AG04450 (cell line): ENCODE measurements around the gene DPP6. TPM values are rescaled to one million over a fixed set of nuclear protein-coding genes. Genes with fewer than 3 reads are reported as not detected.

ENCODE experiments used
- CTCF ChIA-PET: fragments of 300-600, 350-600 bp; formaldehyde crosslinking; extraction: SDS; loops from one replicate; lab custom pipeline; 2022; ENCODE audit warnings: antibody characterized with exemption, inconsistent platforms; lab: Charles Lee
- POLR2A ChIA-PET: fragments of 350-600 bp; formaldehyde crosslinking; extraction: SDS; loops from one replicate; lab custom pipeline; 2021; ENCODE audit warnings: antibody characterized with exemption, inconsistent platforms; lab: Yijun Ruan, JAX
- DNase-seq: peaks from one replicate; pipeline ENCODE4 v3.0.0-alpha.2; 2011; ENCODE audit warnings: low read depth, low spot score
- H3K27ac ChIP-seq: one replicate; pipeline ENCODE4 v1.5.1; 2012; ENCODE audit warnings: low read depth, low read length, control low read depth
- H3K27me3 ChIP-seq: one replicate; pipeline ENCODE4 v1.6.0; 2012; ENCODE audit warnings: low read length; ENCODE audit not compliant: control insufficient read depth, insufficient read depth
- H3K4me3 ChIP-seq: 2 replicates; pipeline ENCODE4 v1.5.1; 2011; ENCODE audit warnings: mild to moderate bottlenecking, low read depth, low read length, control low read depth
- H3K9me3 ChIP-seq: 2 replicates; pipeline ENCODE4 v1.5.1; 2012; ENCODE audit warnings: low read length; ENCODE audit not compliant: control insufficient read depth, insufficient read depth
- CTCF ChIP-seq: IDR thresholded peaks from 2 replicates; pipeline ENCODE4 v1.5.1; 2011; ENCODE audit warnings: low read depth, low read length, control low read depth, inconsistent platforms
- polyA plus RNA-seq: library from polyadenylated mRNA; depleted of rRNA; stranded (reverse); fragments of >200 nt; gene quantifications from 2 replicates; pipeline ENCODE4 v1.2.3, GENCODE V29; 2011

Gene DPP6
- polyA plus RNA-seq, 1 experiment, result not detected

- ChIA-PET POLR2A (no interaction called here), CTCF (no interaction called here)
- no peak for TF ChIP-seq CTCF
- peaks cover 31% of the 10 kb centered on the region for H3K9me3 ChIP-seq
- H3K27ac ChIP-seq, result no peak overlapping the region
- no peak overlapping the region for H3K4me3 ChIP-seq
- no peak for DNase-seq
- no peaks in the 10 kb centered on the region for H3K27me3 ChIP-seq
Measured at GRCh38 chr7:154440058-154440457, 387.9 kb downstream of the DPP6 start.

- ChIA-PET POLR2A (no interaction called here), CTCF (no interaction called here)
- H3K27ac ChIP-seq, result no peak overlapping the region
- no peak overlapping the region for H3K4me3 ChIP-seq
- peaks cover 27% of the 10 kb centered on the region for H3K9me3 ChIP-seq
- DNase-seq, result no peak
- no peak for TF ChIP-seq CTCF
- no peaks in the 10 kb centered on the region for H3K27me3 ChIP-seq
Measured at GRCh38 chr7:154440651-154441050, 388.5 kb downstream of the DPP6 start.

GRCh38 chr7:154441811-154442210 is 389.6 kb downstream of the DPP6 start:
- no peak overlapping the region for H3K27ac ChIP-seq
- H3K4me3 ChIP-seq, result no peak overlapping the region
- ChIA-PET POLR2A (no interaction called here), CTCF (no interaction called here)
- no peaks in the 10 kb centered on the region for H3K27me3 ChIP-seq
- no peak for TF ChIP-seq CTCF
- no peak for DNase-seq
- peaks cover 26% of the 10 kb centered on the region for H3K9me3 ChIP-seq

GRCh38 chr7:154442939-154443338 is 390.7 kb downstream of the DPP6 start:
- TF ChIP-seq CTCF, result no peak
- CTCF ChIA-PET, result no interaction called here

GRCh38 chr7:154450451-154450850 is 398.3 kb downstream of the DPP6 start:
- ChIA-PET CTCF (no interaction called here), POLR2A (no interaction called here)
- no peak overlapping the region for H3K27ac ChIP-seq
- H3K27me3 ChIP-seq, result no peaks in the 10 kb centered on the region
- peaks cover 24% of the 10 kb centered on the region for H3K9me3 ChIP-seq
- no peak overlapping the region for H3K4me3 ChIP-seq
- DNase-seq, result no peak
- no peak for TF ChIP-seq CTCF

More at GRCh38 chr7:154442939-154443338, 390.7 kb downstream of the DPP6 start:
- Histone ChIP-seq H3K4me3 (no peak overlapping the region), H3K27me3 (no peaks in the 10 kb centered on the region), H3K9me3 (peaks cover 26% of the 10 kb centered on the region), H3K27ac (no peak overlapping the region)
- POLR2A ChIA-PET, result no interaction called here
- DNase-seq, result no peak
